ENCODE results near the gene ARHGAP26.

The ARHGAP26 gene

GRCh38 chr5:142894315-142894714, 124.1 kb downstream of the ARHGAP26 start:
- no peak for TF ChIP-seq CTCF (IDR thresholded peaks at IDR 0.05; ENCODE audit: extremely low read depth, insufficient read depth, missing control alignments)
- in situ Hi-C loops (cut with MboI; ENCODE audit: low pct_unique_long_range_greater_than_20kb, low sequenced_read_pairs, unreplicated experiment) = no loop called here
- no peak for DNase-seq (ENCODE audit: low spot score)

DNA sequence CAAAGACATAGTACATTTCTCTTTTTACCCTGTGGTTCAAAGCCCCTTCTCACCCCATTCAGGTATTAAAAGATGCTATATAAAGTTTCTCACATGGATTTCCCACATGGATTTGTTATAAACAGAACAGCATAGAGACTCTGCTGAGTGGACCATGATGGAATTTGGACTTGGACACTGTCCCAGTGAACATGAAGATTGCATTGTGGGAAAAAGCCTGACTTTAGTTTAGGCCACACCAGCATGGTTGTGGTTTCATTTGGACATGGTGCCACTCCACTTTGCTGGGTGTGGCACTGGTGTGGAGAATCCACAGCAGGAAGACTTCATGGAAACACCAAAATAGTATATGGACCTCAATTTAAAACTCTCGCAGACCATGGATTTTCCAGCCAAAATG, 124.6 kb downstream of the ARHGAP26 start:
- no peak for TF ChIP-seq CTCF (IDR thresholded peaks at IDR 0.05; ENCODE audit: extremely low read depth, insufficient read depth, missing control alignments)
- DNase-seq (ENCODE audit: low spot score) = no peak
- in situ Hi-C loops (cut with MboI; ENCODE audit: low pct_unique_long_range_greater_than_20kb, low sequenced_read_pairs, unreplicated experiment) = no loop called here

GRCh38 chr5:142896325-142897007, 126.3 kb downstream of the ARHGAP26 start:
- in situ Hi-C loops (cut with MboI; ENCODE audit: low pct_unique_long_range_greater_than_20kb, low sequenced_read_pairs, unreplicated experiment) = no loop called here
- DNase-seq (ENCODE audit: low spot score) = no peak
- TF ChIP-seq CTCF (IDR thresholded peaks at IDR 0.05; ENCODE audit: extremely low read depth, insufficient read depth, missing control alignments) = no peak

- DNase-seq (ENCODE audit: low spot score) = no peak
- in situ Hi-C loops (cut with MboI; ENCODE audit: low pct_unique_long_range_greater_than_20kb, low sequenced_read_pairs, unreplicated experiment) = no loop called here
- no peak for TF ChIP-seq CTCF (IDR thresholded peaks at IDR 0.05; ENCODE audit: extremely low read depth, insufficient read depth, missing control alignments)
These were observed 127.2 kb downstream of the ARHGAP26 start for GRCh38 chr5:142897328-142897727.

DNA sequence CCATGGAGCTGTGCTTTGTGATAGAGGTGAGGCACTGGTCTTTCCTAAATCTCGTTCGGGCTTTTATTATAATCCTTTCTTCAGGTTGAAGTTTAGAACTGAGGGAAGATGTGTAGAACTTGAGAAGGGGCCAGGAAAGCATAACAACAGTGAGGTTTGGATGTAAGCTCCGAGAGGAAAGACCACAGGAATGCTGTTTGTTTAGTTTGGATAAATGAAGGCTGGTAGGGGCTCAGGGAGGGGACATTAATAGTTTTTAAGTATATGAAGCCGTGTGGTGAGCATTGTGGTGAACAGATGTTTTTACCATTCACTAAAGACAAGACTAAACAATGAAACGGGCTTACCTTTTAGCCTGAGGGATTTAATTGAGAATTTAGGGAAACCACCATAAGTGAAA, 130.8 kb downstream of the ARHGAP26 start:
- in situ Hi-C loops (cut with MboI; ENCODE audit: low pct_unique_long_range_greater_than_20kb, low sequenced_read_pairs, unreplicated experiment) = loop anchor here (25.0 kb wide), 2 partner anchors 936 to 1061 kb away; no protein-coding TSS in a partner anchor
- DNase-seq (ENCODE audit: low spot score) = no peak
- TF ChIP-seq CTCF (IDR thresholded peaks at IDR 0.05; ENCODE audit: extremely low read depth, insufficient read depth, missing control alignments) = no peak

DNA sequence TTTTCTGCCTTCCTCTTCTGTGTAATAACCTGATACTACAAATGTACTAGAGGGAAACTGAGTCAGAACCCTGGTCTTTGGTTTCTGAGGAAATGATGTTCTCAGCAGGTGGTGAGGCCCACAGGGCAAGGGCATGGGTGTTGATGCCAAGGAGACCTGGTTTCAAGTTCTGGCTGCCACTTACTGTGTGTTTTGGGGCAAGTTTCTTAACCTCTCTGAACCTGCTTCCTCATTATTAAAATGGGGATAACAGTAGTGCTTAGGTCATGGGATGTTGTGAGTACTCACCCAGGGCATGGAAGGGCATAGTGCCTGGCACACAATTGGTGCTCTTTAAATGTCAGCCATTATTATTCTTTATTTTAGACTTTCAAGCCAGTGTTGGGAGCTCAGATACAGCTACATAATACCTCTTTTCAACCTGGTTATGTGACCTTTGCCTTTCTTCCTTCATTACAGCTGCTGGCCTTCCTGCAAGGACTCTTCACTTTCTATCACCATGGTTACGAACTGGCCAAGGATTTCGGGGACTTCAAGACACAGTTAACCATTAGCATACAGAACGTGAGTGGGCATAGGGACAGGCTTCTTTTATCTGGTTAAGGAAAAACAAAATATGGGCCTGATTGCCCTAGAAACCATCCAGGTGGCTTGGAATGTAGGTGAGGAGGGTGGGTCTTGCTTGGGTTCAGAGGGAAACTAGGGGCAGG, 131.5 kb downstream of the ARHGAP26 start:
- in situ Hi-C loops (cut with MboI; ENCODE audit: low pct_unique_long_range_greater_than_20kb, low sequenced_read_pairs, unreplicated experiment) = loop anchor here (25.0 kb wide), 2 partner anchors 936 to 1061 kb away; no protein-coding TSS in a partner anchor
- DNase-seq (ENCODE audit: low spot score) = no peak
- TF ChIP-seq CTCF (IDR thresholded peaks at IDR 0.05; ENCODE audit: extremely low read depth, insufficient read depth, missing control alignments) = no peak
